Prostate gland (tissue), 2 donors: ENCODE results near the gene SLA2.

ENCODE experiments used
- CTCF ChIP-seq, 4 experiments: fragments of 200-600 bp in 2 of 4; fragments of 450-650 bp in 2 of 4; sonication (generic) in 2 of 4; IDR thresholded peaks; 1 replicate in 3 of 4; 2 replicates in 1 of 4; pipeline ENCODE4 v1.5.1; 2016 to 2019; ENCODE audit warnings: antibody characterized with exemption in 4 of 4, mild to moderate bottlenecking in 2 of 4, moderate library complexity in 2 of 4
- POLR2A ChIP-seq: fragments of 450-650 bp; IDR thresholded peaks from one replicate; pipeline ENCODE4 v1.6.1; 2016; ENCODE audit warnings: antibody characterized with exemption, mild to moderate bottlenecking
- POLR2AphosphoS5 ChIP-seq: sonication (generic); formaldehyde crosslinking; IDR thresholded peaks from one replicate; pipeline ENCODE4 v1.6.1; 2017; ENCODE audit warnings: antibody characterized with exemption

- TF ChIP-seq CTCF (IDR thresholded peaks at IDR 0.05) (no peak), POLR2A (no peak), POLR2AphosphoS5 (no peak)
Observed at GRCh38 chr20:36573798-36574365, 72.1 kb downstream of the SLA2 start.
